Esophagus squamous epithelium (tissue), 4 donors: ENCODE results near the gene VILL.

Experiments
- POLR2A ChIP-seq, 4 donors: fragments of 450-650 bp; IDR thresholded peaks; one replicate each; pipeline ENCODE4 v1.6.1; 2017; ENCODE audit warnings: antibody characterized with exemption in 4 of 4, mild to moderate bottlenecking in 4 of 4, moderate library complexity in 3 of 4
- TF ChIP-seq, protein P1 (sequence below), 6 experiments: fragments of 450-650 bp in 4 of 6; fragments of 200-600 bp in 2 of 6; sonication (generic) in 2 of 6; IDR thresholded peaks; one replicate each; pipeline ENCODE4 v1.5.1; 2016 to 2019; ENCODE audit warnings: antibody characterized with exemption in 6 of 6, mild to moderate bottlenecking in 4 of 6, moderate library complexity in 4 of 6

DNA sequence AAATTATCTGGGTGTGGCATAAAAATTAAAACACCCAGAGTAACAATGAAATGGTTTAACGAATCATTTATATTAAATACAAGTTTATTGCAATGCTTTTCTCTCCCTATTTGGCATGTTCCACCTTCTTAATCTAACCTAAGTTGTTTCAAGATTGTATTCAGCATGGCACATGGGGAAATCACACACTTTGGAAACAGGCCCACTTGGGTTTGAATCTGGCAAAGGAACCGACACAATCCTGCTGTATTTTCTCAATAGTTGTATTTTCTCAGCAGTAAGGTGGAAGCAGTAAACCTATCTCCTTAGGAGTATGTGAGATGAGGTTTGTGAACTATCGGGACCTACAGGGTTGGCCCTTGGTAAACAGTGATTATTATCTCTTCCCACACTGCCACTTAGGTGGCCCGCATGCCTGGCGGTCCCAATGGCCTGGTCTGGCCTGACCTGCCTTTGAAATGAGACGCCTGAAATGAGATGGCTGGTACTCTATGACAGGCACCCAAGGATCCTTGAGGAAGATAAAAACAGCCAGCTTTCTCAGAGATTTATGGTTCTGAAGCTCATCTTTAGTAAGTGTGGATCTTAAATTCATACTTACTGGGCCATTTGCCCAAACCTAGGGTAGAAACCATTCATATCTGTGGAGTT is 45.3 kb upstream of the VILL start:
- TF ChIP-seq POLR2A (IDR thresholded peaks at IDR 0.05), result no peak
- TF ChIP-seq, protein P1, sequence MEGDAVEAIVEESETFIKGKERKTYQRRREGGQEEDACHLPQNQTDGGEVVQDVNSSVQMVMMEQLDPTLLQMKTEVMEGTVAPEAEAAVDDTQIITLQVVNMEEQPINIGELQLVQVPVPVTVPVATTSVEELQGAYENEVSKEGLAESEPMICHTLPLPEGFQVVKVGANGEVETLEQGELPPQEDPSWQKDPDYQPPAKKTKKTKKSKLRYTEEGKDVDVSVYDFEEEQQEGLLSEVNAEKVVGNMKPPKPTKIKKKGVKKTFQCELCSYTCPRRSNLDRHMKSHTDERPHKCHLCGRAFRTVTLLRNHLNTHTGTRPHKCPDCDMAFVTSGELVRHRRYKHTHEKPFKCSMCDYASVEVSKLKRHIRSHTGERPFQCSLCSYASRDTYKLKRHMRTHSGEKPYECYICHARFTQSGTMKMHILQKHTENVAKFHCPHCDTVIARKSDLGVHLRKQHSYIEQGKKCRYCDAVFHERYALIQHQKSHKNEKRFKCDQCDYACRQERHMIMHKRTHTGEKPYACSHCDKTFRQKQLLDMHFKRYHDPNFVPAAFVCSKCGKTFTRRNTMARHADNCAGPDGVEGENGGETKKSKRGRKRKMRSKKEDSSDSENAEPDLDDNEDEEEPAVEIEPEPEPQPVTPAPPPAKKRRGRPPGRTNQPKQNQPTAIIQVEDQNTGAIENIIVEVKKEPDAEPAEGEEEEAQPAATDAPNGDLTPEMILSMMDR (IDR thresholded peaks at IDR 0.05), result no peak
